Thyroid gland (tissue), 4 donors: ENCODE measurements around the gene AADACL3.

Experiments used
- POLR2A ChIP-seq, 2 donors: fragments of 450-650 bp; IDR thresholded peaks; one replicate each; pipeline ENCODE4 v1.6.1; 2017; ENCODE audit warnings: antibody characterized with exemption in 2 of 2, mild to moderate bottlenecking in 2 of 2, moderate library complexity in 1 of 2
- TF ChIP-seq, protein P1 (sequence below), 6 experiments: fragments of 200-600 bp in 3 of 6; fragments of 450-650 bp in 3 of 6; sonication (generic) in 3 of 6; IDR thresholded peaks; one replicate each; pipeline ENCODE4 v1.5.1; 2016 to 2019; ENCODE audit warnings: antibody characterized with exemption in 6 of 6, mild to moderate bottlenecking in 2 of 6, inconsistent platforms in 1 of 6, moderate library complexity in 1 of 6

DNA sequence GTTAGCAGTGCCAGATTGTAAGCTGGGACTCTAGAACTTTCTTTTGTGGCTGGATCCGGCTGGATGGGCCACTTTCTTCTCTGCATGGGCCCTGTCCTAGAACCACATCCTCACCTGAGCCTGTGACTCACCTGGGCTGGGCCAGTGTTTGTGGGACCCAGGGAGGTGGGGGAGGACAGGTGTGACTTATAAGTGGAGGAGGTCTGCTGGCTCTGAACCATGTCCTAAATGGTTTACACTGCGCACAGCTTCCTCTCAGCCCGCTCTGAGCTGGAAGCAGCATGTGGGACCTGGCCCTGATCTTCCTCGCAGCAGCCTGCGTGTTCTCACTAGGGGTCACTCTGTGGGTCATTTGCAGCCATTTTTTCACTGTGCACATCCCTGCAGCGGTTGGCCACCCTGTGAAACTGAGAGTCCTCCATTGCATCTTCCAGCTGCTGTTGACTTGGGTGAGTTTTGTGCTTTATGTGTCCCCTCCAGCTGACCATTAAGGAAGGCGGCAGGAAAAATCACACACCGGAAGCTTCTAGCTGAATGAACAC is at the start of gene AADACL3:
- TF ChIP-seq POLR2A (IDR thresholded peaks at IDR 0.05): no peak
- TF ChIP-seq, protein P1, sequence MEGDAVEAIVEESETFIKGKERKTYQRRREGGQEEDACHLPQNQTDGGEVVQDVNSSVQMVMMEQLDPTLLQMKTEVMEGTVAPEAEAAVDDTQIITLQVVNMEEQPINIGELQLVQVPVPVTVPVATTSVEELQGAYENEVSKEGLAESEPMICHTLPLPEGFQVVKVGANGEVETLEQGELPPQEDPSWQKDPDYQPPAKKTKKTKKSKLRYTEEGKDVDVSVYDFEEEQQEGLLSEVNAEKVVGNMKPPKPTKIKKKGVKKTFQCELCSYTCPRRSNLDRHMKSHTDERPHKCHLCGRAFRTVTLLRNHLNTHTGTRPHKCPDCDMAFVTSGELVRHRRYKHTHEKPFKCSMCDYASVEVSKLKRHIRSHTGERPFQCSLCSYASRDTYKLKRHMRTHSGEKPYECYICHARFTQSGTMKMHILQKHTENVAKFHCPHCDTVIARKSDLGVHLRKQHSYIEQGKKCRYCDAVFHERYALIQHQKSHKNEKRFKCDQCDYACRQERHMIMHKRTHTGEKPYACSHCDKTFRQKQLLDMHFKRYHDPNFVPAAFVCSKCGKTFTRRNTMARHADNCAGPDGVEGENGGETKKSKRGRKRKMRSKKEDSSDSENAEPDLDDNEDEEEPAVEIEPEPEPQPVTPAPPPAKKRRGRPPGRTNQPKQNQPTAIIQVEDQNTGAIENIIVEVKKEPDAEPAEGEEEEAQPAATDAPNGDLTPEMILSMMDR (IDR thresholded peaks at IDR 0.05): no peak
